H7 (cell line): ENCODE measurements around the gene SMAD5. TPM values are rescaled to one million over a fixed set of nuclear protein-coding genes. Genes with fewer than 3 reads are reported as not detected.

Source experiments
- DNase-seq: peaks from one replicate; pipeline ENCODE4 v3.0.0; 2012
- H3K27me3 ChIP-seq: 2 replicates; pipeline ENCODE4 v1.6.0; 2011; ENCODE audit warnings: mild to moderate bottlenecking, low read length; ENCODE audit not compliant: control insufficient read depth, insufficient read depth
- H3K36me3 ChIP-seq: replicated peaks from 2 replicates; pipeline ENCODE4 v1.5.1; 2011; ENCODE audit warnings: low read length; ENCODE audit not compliant: control insufficient read depth, insufficient read depth
- H3K4me3 ChIP-seq: 2 replicates; pipeline ENCODE4 v1.5.1; 2011; ENCODE audit warnings: low read depth, mild to moderate bottlenecking, control low read depth, low read length, moderate library complexity; ENCODE audit not compliant: insufficient read depth
- total RNA-seq: library from RNA; depleted of rRNA; stranded (reverse); fragments of >200 nt; shearing (Covaris generic); gene quantifications from 2 replicates; pipeline ENCODE4 v1.2.3, GENCODE V29; 2014; rRNA removed

Gene SMAD5
- total RNA-seq, 1 experiment from 2014 or later = 38.4 TPM

DNA sequence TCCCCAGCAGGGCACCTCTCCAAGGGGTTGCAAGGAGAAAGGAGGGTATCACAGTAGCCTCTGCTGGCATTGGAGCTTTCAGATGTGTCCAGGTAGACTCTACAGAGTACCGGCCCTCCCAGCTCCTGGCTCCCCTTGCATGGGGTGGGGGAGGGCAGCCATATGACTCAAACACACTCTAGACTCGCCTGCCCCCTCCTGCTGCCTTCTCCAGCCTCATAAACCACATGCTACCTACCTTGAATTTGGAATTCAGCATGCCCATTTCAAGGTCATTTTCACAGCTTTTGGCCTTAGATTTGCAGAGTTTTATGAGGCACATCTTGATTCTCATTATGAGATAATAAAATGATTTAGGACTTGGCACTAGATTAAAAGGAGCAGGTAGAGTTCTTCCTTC lies 93.2 kb downstream of the SMAD5 start:
- H3K36me3 ChIP-seq = no peaks in the 10 kb centered on the region
- no peaks in the 10 kb centered on the region for H3K27me3 ChIP-seq
- DNase-seq = no peak

DNA sequence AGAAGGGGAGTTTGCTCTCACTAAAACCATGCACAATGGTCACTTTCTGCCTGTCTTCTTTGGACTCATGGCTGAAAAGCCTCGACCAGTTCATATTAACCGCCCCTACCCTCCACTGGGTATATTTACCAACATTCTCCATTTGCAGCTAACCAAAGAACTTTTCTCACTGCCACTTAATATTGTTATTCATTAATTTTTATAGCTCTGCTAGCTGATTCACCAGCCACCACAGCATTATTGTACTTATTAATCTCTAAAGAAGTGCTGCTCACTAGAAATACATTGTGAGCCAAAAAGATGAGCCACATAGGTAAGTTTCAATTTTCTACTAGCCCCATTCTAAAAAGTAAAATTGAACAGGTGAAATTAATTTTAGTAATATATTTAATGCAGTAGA lies 93.8 kb downstream of the SMAD5 start:
- Histone ChIP-seq H3K36me3 (no peaks in the 10 kb centered on the region), H3K27me3 (no peaks in the 10 kb centered on the region), H3K4me3 (no peak overlapping the region)
- no peak for DNase-seq

More for the DNA sequence above, 93.2 kb downstream of the SMAD5 start:
- no peak overlapping the region for H3K4me3 ChIP-seq

DNA sequence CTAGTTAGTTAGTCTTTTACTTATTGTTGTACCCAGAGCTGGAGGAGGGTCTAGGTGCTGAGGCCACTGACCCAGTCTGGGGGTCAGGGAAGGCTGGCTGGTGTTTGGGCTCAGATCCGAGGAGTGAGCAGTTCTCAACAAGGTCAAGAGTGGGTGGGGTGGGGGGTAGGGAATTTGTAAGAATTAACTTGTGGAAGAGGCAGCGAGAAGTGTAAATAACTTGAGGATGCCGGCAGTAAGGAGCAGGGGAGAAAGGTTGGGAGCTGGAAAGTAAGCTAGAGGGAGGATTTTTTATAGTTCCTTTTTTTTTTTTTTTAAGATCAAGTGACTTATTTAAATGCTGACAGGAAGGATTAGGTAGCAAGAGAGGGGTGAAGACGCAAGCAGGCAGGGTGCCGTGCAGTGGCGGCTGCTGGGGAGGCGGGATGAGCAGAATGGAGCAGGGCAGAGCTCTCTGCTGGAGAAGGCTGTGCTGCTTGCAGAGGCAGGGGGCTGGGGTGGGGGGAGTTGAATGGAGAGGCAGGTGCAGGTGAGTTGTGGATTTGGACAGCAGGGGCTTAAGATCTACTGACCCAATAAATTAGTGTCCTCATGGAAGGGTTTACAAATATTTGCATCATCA lies 95.6 kb downstream of the SMAD5 start:
- H3K4me3 ChIP-seq = no peak overlapping the region
- DNase-seq = peak; percentile 53

DNA sequence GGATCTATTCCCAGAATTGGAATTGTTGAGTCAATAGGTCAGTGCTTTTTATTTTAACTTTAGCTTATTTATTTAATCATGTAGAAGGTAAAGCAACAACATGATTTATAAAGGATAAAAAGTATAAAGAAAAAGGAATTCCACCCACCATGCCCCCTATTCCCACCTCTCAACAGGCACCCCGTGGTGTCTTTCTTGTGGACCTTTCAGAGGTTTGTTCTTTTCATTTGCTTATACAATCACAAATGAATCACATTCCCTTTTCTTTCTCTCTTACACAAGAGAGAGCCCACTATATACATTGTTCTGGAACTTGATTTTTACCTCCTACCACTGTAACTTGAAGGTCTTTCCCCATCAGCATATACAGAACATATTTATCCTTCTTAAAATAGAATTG lies 97.5 kb downstream of the SMAD5 start:
- H3K36me3 ChIP-seq = no peaks in the 10 kb centered on the region
- no peak overlapping the region for H3K4me3 ChIP-seq
- H3K27me3 ChIP-seq = no peaks in the 10 kb centered on the region
- DNase-seq = peak; percentile 47

More for the DNA sequence above, 95.6 kb downstream of the SMAD5 start:
- Histone ChIP-seq H3K27me3 (no peaks in the 10 kb centered on the region), H3K36me3 (no peaks in the 10 kb centered on the region)

DNA sequence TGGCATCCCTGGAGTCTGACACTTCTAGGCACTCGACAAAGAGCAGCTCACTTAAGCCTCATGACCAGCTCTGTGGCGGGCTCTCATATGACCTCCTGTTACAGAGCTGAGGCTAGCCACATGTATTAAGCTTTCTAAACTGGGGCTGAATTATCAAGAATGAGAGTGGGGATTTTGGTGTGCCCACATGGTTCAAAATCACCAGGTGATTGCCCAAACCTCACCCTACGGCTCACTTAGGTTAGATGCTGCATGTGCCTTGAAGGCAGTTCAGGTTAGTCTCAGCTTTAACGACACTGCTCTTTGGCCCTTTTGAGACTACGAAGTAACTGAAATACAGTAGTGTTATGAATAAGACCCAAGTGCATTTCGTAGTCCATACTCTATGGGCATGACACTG lies 99.7 kb downstream of the SMAD5 start:
- H3K4me3 ChIP-seq = no peak overlapping the region
- no peaks in the 10 kb centered on the region; the same call in 1 of the 2 replicates for H3K27me3 ChIP-seq
- DNase-seq = no peak
- no peaks in the 10 kb centered on the region for H3K36me3 ChIP-seq

Other genes with a start within 250 kb of the SMAD5 start
- not detected in 2 replicates for gene IL9, start 237.0 kb upstream of the SMAD5 start, total RNA-seq
- gene LECT2, start 177.9 kb upstream of the SMAD5 start, total RNA-seq = not detected in 2 replicates
- 3.2 and 4.3 TPM in 2 replicates for gene TGFBI, start 103.9 kb upstream of the SMAD5 start, total RNA-seq
- 1.4 TPM in 2 replicates for gene SMIM32, start 60.3 kb downstream of the SMAD5 start, total RNA-seq
- gene TRPC7, start 232.7 kb downstream of the SMAD5 start, total RNA-seq = 0.28 and 0.37 TPM in 2 replicates